Measurements from ENCODE around the gene SLC10A6. TPM values are rescaled to one million over a fixed set of nuclear protein-coding genes. Genes with fewer than 3 reads are reported as not detected.

Gene SLC10A6
- total RNA-seq, 1 experiment from 2014 or later: not detected

GRCh38 chr4:86818211-86818610, 31.0 kb downstream of the SLC10A6 start:
- no peak for TF ChIP-seq CTCF (IDR thresholded peaks at IDR 0.05; ENCODE audit: unreplicated experiment)
- Mint-ChIP-seq H3K36me3 (ENCODE audit: insufficient read depth, unreplicated experiment) (peaks cover 43% of the 10 kb centered on the region), H3K4me3 (ENCODE audit: unreplicated experiment) (no peak overlapping the region), H3K9me3 (ENCODE audit: unreplicated experiment) (no peaks in the 10 kb centered on the region), H3K4me1 (ENCODE audit: insufficient read depth, unreplicated experiment) (no peaks in the 10 kb centered on the region), H3K27ac (ENCODE audit: low read depth, unreplicated experiment) (no peak overlapping the region), H3K27me3 (ENCODE audit: insufficient read depth, unreplicated experiment) (no peaks in the 10 kb centered on the region)
- BruUV-seq (replicated peaks): no TSS peak
- intact Hi-C loops (cut with micrococcal nuclease): no loop called here
- DNase-seq (ENCODE audit: unreplicated experiment): no peak
- ChIA-PET CTCF (interaction anchor here (1.5 to 2.2 kb wide), 3 partner anchors 224 to 320 kb away, joined by 5 read pairs; partner anchors contain the start of gene PTPN13), POLR2A (interaction anchor here (1.6 to 3.0 kb wide), 2 partner anchors 13 to 41 kb away, joined by 4 to 11 read pairs; no protein-coding TSS in a partner anchor)

GRCh38 chr4:86816501-86817273, 32.5 kb downstream of the SLC10A6 start:
- DNase-seq (ENCODE audit: unreplicated experiment): no peak
- Mint-ChIP-seq H3K9me3 (ENCODE audit: unreplicated experiment) (no peaks in the 10 kb centered on the region), H3K27ac (ENCODE audit: low read depth, unreplicated experiment) (no peak overlapping the region), H3K4me3 (ENCODE audit: unreplicated experiment) (no peak overlapping the region), H3K36me3 (ENCODE audit: insufficient read depth, unreplicated experiment) (peaks cover 58% of the 10 kb centered on the region), H3K4me1 (ENCODE audit: insufficient read depth, unreplicated experiment) (no peaks in the 10 kb centered on the region), H3K27me3 (ENCODE audit: insufficient read depth, unreplicated experiment) (no peaks in the 10 kb centered on the region)
- intact Hi-C loops (cut with micrococcal nuclease): no loop called here
- no TSS peak for BruUV-seq (replicated peaks)
- no peak for TF ChIP-seq CTCF (IDR thresholded peaks at IDR 0.05; ENCODE audit: unreplicated experiment)
- ChIA-PET POLR2A (interaction anchor here (0.9 to 3.0 kb wide), 4 partner anchors 15 to 43 kb away, joined by 3 to 11 read pairs (median 4); no protein-coding TSS in a partner anchor), CTCF (interaction anchor here (0.5 to 2.2 kb wide), 4 partner anchors 9 to 321 kb away, joined by 3 to 5 read pairs (median 3); no protein-coding TSS in a partner anchor)

GRCh38 chr4:86815653-86816052, 33.5 kb downstream of the SLC10A6 start:
- intact Hi-C loops (cut with micrococcal nuclease): no loop called here
- Mint-ChIP-seq H3K27ac (ENCODE audit: low read depth, unreplicated experiment) (no peak overlapping the region), H3K4me1 (ENCODE audit: insufficient read depth, unreplicated experiment) (no peaks in the 10 kb centered on the region), H3K27me3 (ENCODE audit: insufficient read depth, unreplicated experiment) (no peaks in the 10 kb centered on the region), H3K9me3 (ENCODE audit: unreplicated experiment) (no peaks in the 10 kb centered on the region), H3K36me3 (ENCODE audit: insufficient read depth, unreplicated experiment) (peaks cover 65% of the 10 kb centered on the region), H3K4me3 (ENCODE audit: unreplicated experiment) (no peak overlapping the region)
- BruUV-seq (replicated peaks): no TSS peak
- ChIA-PET CTCF (interaction anchor here (0.6 to 1.2 kb wide), 2 partner anchors 11 to 1089 kb away, joined by 3 read pairs; no protein-coding TSS in a partner anchor), POLR2A (interaction anchor here (1.5 kb wide), 1 partner anchor 16 kb away, joined by 4 read pairs; no protein-coding TSS in a partner anchor)
- DNase-seq (ENCODE audit: unreplicated experiment): no peak
- no peak for TF ChIP-seq CTCF (IDR thresholded peaks at IDR 0.05; ENCODE audit: unreplicated experiment)

- POLR2A ChIA-PET: no interaction called here
- no TSS peak for BruUV-seq (replicated peaks)
- no peak for DNase-seq (ENCODE audit: unreplicated experiment)
- H3K9me3 Mint-ChIP-seq (ENCODE audit: unreplicated experiment): no peaks in the 10 kb centered on the region
- TF ChIP-seq CTCF (IDR thresholded peaks at IDR 0.05; ENCODE audit: unreplicated experiment): no peak
- CTCF ChIA-PET: interaction anchor here (1.2 kb wide), 1 partner anchor 311 kb away, joined by 3 read pairs; no protein-coding TSS in a partner anchor
- H3K27me3 Mint-ChIP-seq (ENCODE audit: insufficient read depth, unreplicated experiment): no peaks in the 10 kb centered on the region
- H3K4me3 Mint-ChIP-seq (ENCODE audit: unreplicated experiment): no peak overlapping the region
- no peak overlapping the region for H3K27ac Mint-ChIP-seq (ENCODE audit: low read depth, unreplicated experiment)
- intact Hi-C loops (cut with micrococcal nuclease): no loop called here
- no peaks in the 10 kb centered on the region for H3K4me1 Mint-ChIP-seq (ENCODE audit: insufficient read depth, unreplicated experiment)
- H3K36me3 Mint-ChIP-seq (ENCODE audit: insufficient read depth, unreplicated experiment): peaks cover 74% of the 10 kb centered on the region
Observed at GRCh38 chr4:86810847-86811246, 38.3 kb downstream of the SLC10A6 start.
